ENCODE data around the gene GIGYF1. TPM values are rescaled to one million over a fixed set of nuclear protein-coding genes. Genes with fewer than 3 reads are reported as not detected.

The GIGYF1 gene
- total and polyA plus RNA-seq, 2 of the 13 experiments (the other 11 are each of a cell fraction or from before 2014, with no cell fraction given) = 7.6 to 16.1 TPM

- no peak for TF ChIP-seq AGO1 (IDR thresholded peaks at IDR 0.05; ENCODE audit: low read depth, low read length, poor library complexity, severe bottlenecking)
- TF ChIP-seq ZBTB40 (IDR thresholded peaks at IDR 0.05) = no peak
- no peak for TF ChIP-seq ZBTB40 (CRISPR knock-in tag; IDR thresholded peaks at IDR 0.05)
- no peak for TF ChIP-seq GFI1 (CRISPR knock-in tag; IDR thresholded peaks at IDR 0.05; ENCODE audit: borderline replicate concordance)
- TF ChIP-seq MYC (CRISPR knock-in tag; IDR thresholded peaks at IDR 0.05; ENCODE audit: borderline replicate concordance) = peak; percentile 37; the same call in 1 of the 2 replicates
- no peak for TF ChIP-seq ZNF737 (CRISPR knock-in tag; IDR thresholded peaks at IDR 0.05; ENCODE audit: borderline replicate concordance)
- TF ChIP-seq AFF4 (CRISPR knock-in tag; IDR thresholded peaks at IDR 0.05) = no peak
- no peak for TF ChIP-seq ZNF503 (CRISPR knock-in tag; IDR thresholded peaks at IDR 0.05)
- TF ChIP-seq HNRNPH1 (optimal IDR thresholded peaks at IDR 0.05; ENCODE audit: low read depth, low read length) = no peak
- peak; percentile 42; the same call in 1 of the 2 replicates for TF ChIP-seq KDM2A (CRISPR knock-in tag; IDR thresholded peaks at IDR 0.05; ENCODE audit: borderline replicate concordance, low read depth)
- no peak for TF ChIP-seq ZNF883 (CRISPR knock-in tag; IDR thresholded peaks at IDR 0.05; ENCODE audit: not compliant biosample characterization)
- TF ChIP-seq ZNF558 (CRISPR knock-in tag; IDR thresholded peaks at IDR 0.05; ENCODE audit: borderline replicate concordance) = no peak
- TF ChIP-seq ZNF337 (CRISPR knock-in tag; IDR thresholded peaks at IDR 0.05; ENCODE audit: borderline replicate concordance, low read depth) = no peak
Measured at GRCh38 chr7:100691676-100692577, 2.1 kb downstream of the GIGYF1 start (continued).

Data from HepG2 (cell line).